ENCODE data around the gene DGKH. TPM values are rescaled to one million over a fixed set of nuclear protein-coding genes. Genes with fewer than 3 reads are reported as not detected.

DGKH gene
- total RNA-seq, 2 donors from 2014 or later = 4.6 to 8.9 TPM

- Histone ChIP-seq H3K27me3 (replicated peaks; ENCODE audit: insufficient read depth) (no peaks in the 10 kb centered on the region), H3K27ac (no peak overlapping the region), H3K4me3 (no peak overlapping the region), H3K9me3 (no peaks in the 10 kb centered on the region), H3K4me1 (replicated peaks) (no peaks in the 10 kb centered on the region), H3K36me3 (no peaks in the 10 kb centered on the region)
- intact Hi-C loops (cut with DNase I) = loop anchor here (10.0 kb wide), 1 partner anchor 735 kb away; no protein-coding TSS in a partner anchor
- WGBS = 34% methylated on average over 1 of the region's 1 CpG
- no peak for TF ChIP-seq CTCF (IDR thresholded peaks at IDR 0.05)
- no peak for TF ChIP-seq POLR2A (IDR thresholded peaks at IDR 0.05)
- no peak for TF ChIP-seq POLR2AphosphoS5 (IDR thresholded peaks at IDR 0.05)
- no peak for DNase-seq (ENCODE audit: low spot score)
These were observed 71.4 kb downstream of the DGKH start for GRCh38 chr13:42119875-42120274.

- WGBS = 96% methylated on average over 2 of the region's 2 CpGs
- Histone ChIP-seq H3K27ac (no peak overlapping the region), H3K36me3 (no peaks in the 10 kb centered on the region), H3K4me1 (replicated peaks) (no peaks in the 10 kb centered on the region), H3K4me3 (no peak overlapping the region), H3K27me3 (replicated peaks; ENCODE audit: insufficient read depth) (no peaks in the 10 kb centered on the region), H3K9me3 (no peaks in the 10 kb centered on the region)
- DNase-seq (ENCODE audit: low spot score) = no peak
- intact Hi-C loops (cut with DNase I) = no loop called here
- TF ChIP-seq CTCF (IDR thresholded peaks at IDR 0.05) = no peak
- TF ChIP-seq POLR2AphosphoS5 (IDR thresholded peaks at IDR 0.05) = no peak
- no peak for TF ChIP-seq POLR2A (IDR thresholded peaks at IDR 0.05)
These were observed 75.2 kb downstream of the DGKH start for GRCh38 chr13:42123600-42123999.

GRCh38 chr13:42125046-42125445, 76.6 kb downstream of the DGKH start:
- 86% methylated on average over 2 of the region's 2 CpGs for WGBS
- no peaks in the 10 kb centered on the region for H3K27me3 ChIP-seq (replicated peaks; ENCODE audit: insufficient read depth)
- TF ChIP-seq CTCF (IDR thresholded peaks at IDR 0.05) (no peak), POLR2A (IDR thresholded peaks at IDR 0.05) (no peak), POLR2AphosphoS5 (IDR thresholded peaks at IDR 0.05) (no peak)
- DNase-seq (ENCODE audit: low spot score) = no peak
- no peak overlapping the region for H3K27ac ChIP-seq
- no peaks in the 10 kb centered on the region for H3K9me3 ChIP-seq
- no peaks in the 10 kb centered on the region for H3K4me1 ChIP-seq (replicated peaks)
- intact Hi-C loops (cut with DNase I) = no loop called here
- H3K4me3 ChIP-seq = no peak overlapping the region
- no peaks in the 10 kb centered on the region for H3K36me3 ChIP-seq

- Histone ChIP-seq H3K4me1 (replicated peaks) (no peaks in the 10 kb centered on the region), H3K36me3 (no peaks in the 10 kb centered on the region), H3K27me3 (replicated peaks; ENCODE audit: insufficient read depth) (no peaks in the 10 kb centered on the region), H3K4me3 (no peak overlapping the region), H3K27ac (no peak overlapping the region), H3K9me3 (no peaks in the 10 kb centered on the region)
- TF ChIP-seq POLR2A (IDR thresholded peaks at IDR 0.05) = no peak
- no peak for TF ChIP-seq POLR2AphosphoS5 (IDR thresholded peaks at IDR 0.05)
- TF ChIP-seq CTCF (IDR thresholded peaks at IDR 0.05) = no peak
- WGBS = 93% methylated on average over 3 of the region's 3 CpGs
- DNase-seq (ENCODE audit: low spot score) = no peak
- intact Hi-C loops (cut with DNase I) = no loop called here
These were observed 78.6 kb downstream of the DGKH start for GRCh38 chr13:42127047-42127446.

- H3K4me3 ChIP-seq = no peak overlapping the region
- H3K9me3 ChIP-seq = no peaks in the 10 kb centered on the region
- no peak for TF ChIP-seq CTCF (IDR thresholded peaks at IDR 0.05)
- no peak for TF ChIP-seq POLR2AphosphoS5 (IDR thresholded peaks at IDR 0.05)
- no peaks in the 10 kb centered on the region for H3K4me1 ChIP-seq (replicated peaks)
- DNase-seq (ENCODE audit: low spot score) = no peak
- H3K27ac ChIP-seq = no peak overlapping the region
- no peaks in the 10 kb centered on the region for H3K27me3 ChIP-seq (replicated peaks; ENCODE audit: insufficient read depth)
- 74% methylated on average over 3 of the region's 3 CpGs for WGBS
- intact Hi-C loops (cut with DNase I) = no loop called here
- H3K36me3 ChIP-seq = no peaks in the 10 kb centered on the region
These were observed 80.6 kb downstream of the DGKH start for GRCh38 chr13:42129033-42129432.

Data from prostate gland (tissue), 2 donors.